HG02798 (cell line): ENCODE results near the gene GPX5.
A peak's percentile ranks its signal among the peaks of the same experiment; 100 is the strongest.
"Not testable (repeated sequence)": the region's sequence is repeated elsewhere in the genome, so short reads cannot be mapped to it uniquely, and the experiment has no call there.

Source experiments
- ATAC-seq: cut with Tn5 transposase; IDR thresholded peaks from one replicate; pipeline ENCODE4 v1.9.1; 2021; ENCODE audit warnings: mild to moderate bottlenecking; ENCODE audit not compliant: unreplicated experiment, poor library complexity

Gene GPX5, protein sequence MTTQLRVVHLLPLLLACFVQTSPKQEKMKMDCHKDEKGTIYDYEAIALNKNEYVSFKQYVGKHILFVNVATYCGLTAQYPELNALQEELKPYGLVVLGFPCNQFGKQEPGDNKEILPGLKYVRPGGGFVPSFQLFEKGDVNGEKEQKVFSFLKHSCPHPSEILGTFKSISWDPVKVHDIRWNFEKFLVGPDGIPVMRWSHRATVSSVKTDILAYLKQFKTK

DNA sequence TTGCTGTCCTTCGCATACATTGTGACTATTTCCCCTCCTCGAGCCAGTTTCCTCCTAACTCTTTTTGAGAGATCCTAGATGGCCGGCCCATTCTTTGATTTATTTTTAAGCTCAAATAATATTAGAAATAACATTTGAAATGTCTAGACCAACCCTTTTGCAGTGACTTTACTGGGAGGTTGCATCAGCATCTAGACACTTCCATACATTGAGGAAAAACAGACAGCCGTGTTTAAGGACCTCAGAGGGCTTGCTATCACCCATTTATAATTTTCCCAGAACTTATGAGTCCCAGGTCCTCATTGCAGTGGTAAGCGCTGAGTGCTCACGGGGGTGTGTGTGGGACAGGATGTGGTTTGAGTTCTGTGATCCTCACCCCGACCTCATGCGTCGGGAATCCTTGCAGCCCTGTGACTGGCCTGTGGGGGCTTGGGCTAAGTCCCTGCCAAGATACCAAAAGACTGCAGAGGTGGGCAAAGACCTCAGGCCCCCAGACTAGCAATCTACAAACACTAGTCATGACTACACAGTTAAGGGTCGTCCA, at the start of gene GPX5:
TSS of gene GPX5 (plus strand) at position 386 of the 544 bp plus-strand sequence. CDS start at position 519, 133 bp downstream.
- no peak for ATAC-seq

DNA sequence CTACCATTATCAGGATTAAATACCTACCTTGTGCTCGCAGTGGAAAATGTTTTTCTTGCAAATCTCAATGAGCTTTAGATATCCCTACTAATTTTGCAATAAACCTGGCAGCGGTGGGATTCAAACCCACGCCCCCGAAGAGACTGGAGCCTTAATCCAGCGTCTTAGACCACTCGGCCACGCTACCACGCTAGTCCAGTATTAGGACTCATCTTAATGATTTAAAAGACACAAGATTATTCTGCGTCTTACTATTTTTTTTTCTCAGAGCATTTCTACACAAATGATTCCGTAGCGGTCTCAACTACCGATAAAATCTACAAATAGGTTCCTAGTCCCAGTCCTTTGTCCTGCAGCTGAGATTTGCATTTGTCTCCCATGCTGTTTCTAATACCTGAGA, 47.2 kb upstream of the GPX5 start:
- no peak for ATAC-seq

DNA sequence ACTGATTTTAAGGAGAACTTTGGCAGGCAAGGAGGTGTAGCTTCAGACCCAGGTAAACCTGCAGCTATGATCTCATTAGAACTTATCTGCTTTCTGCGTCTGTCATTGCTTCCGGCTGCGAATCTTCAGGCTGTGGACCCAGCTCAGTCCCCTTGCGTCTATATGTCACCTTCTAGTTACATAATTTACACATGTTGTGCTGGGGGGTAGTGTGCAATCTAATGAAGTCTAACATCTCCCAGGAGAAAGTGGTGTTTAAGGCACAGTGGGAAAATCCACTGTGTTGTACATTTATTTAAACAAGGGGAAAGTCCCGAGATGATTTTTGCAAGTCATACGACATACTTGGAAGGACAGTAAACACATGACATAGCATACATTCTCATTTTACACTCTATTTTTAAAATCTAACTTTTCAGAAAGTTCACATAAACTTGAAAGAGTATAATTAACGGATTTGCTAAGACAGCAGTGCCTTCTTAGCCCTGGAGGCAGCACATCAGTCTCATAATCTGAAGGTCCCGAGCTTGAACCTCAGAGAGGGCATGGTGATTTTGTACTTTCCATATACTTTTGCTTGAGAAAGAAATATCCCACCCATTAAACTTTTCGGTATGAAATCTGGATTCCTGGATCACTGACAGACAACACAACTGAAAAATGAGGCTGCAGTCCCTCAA, 45.3 kb upstream of the GPX5 start:
- no peak for ATAC-seq

DNA sequence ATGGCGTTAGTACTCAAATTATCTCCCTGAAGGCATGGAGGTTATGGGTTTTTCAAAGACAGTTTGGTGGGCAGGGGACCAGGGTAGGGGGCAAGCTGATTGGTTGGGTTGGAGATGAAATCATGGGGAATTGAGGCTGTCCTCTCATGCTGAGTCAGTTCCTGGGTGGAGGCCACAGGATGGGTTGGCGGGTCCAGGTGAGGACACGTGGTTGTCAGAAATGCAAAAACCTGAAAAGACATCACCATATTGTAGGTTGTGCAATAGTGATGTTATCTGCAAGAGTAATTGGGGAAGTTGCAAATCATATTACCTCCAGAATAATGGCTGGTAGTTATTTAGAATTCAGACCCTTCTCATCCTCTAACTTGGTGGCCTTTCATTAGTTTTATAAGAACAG, 40.2 kb upstream of the GPX5 start:
- ATAC-seq: no peak

DNA sequence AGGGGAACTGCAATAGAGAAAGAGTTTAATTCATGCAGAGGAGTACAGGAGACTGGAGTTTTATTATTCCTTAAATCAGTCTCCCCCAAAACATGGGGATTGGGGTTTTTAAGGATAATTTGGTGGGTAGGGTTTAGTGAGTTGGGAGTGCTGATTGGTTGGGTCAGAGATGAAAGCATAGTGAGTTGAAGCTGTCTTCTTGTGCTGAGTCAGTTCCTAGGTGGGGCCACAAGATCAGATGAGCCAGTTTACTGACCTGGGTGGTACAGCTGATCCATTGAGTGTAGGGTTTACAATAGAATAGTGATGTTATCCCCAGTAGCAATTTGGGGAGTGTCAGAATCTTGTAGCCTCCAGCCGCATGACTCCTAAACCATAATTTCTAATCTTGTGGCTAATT, 39.1 kb upstream of the GPX5 start:
- ATAC-seq: no peak

DNA sequence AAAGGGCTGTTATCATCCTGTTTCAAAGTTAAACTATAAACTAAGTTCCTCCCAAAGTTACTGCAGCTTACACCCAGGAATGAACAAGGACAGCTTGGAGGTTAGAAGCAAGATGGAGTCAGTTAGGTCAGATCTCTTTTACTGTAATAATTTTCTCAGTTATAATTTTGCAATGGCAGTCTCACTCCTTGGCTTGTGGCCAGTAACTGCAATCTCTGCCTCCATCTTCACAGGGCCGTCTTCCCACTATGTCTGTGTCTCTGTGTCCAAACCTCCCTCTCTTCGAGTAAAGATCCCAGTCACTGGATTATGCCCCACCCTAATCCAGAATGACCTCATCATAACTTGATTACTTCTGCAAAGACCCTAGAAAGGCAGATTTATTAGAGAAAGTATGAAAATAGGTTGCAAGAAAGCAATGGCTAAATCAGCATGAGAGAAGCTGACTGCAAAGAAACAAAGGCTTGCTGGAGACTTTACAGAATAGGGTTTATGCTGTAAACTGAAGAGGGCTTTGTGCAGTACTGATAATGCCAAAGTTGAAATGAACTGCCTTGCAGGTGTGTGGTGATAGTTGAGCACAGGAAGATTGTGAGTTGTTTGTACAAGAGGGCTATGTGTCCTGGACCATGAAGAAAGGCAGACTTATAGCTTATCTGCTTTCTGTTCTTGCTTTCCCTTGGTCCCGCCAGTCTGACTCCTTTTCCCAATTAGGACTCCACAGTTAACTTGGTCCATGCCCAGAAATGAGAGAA, 38.5 kb upstream of the GPX5 start:
- ATAC-seq: no peak

DNA sequence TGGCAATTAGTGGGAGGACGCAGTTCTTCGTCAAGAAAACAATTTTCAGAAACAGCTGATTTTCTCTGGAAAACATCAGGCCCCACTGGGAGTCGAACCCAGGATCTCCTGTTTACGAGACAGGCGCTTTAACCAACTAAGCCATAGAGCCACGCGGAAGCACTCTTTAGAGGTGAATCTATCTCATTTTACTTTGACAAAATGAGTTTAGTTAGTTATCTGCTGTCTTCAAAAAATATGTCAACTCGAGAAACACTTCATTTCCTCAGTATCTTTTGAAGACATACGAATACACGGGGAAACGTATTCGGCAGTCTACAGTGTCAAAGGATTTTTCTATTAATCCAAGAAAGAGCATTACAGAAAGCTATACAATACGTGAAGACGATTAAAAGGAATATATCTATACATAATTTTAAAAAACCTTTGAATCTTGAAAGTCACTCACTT, 36.7 kb upstream of the GPX5 start:
- no peak for ATAC-seq

DNA sequence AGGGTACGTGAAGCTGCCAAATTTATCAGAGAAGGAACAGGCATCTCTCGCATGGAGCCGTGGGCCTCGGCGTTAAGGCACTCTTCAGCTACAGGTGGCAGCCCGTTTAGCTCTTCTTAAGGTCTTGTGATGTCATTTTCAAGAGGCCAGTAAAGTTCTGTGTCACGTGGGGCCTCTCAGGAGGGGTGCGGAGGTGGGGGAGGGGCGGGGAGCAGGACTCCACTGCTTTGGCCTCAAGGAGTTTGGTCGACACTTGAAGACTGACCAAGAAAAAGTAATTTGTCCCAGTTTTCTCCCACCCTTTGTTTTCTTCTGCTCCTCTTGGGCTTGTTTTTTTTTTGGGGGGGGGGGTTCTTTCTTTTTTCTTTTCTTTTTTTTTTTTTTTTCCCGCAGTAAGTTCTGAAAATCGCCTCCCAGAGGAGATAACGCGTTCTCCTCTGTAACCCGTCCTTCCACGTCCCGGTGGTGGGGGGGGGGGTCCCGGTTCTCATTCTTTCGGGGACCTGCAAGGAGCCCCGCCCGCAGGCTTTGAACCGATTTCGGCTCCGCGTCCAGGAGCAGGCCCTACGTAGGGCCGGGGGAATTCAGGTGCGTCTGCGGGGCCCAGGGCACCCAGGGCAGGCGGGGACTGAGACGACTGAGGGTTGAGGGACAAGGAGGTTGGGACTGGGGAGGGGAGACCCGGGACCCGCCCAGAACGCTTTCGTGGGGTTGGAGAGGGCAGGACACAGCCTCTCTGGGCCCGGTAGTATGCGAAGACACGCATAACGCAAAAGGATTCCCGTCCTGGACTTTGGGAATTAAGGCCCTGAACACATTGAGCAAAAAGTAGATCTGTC, 36.1 kb upstream of the GPX5 start:
- peak; percentile 69 for ATAC-seq

DNA sequence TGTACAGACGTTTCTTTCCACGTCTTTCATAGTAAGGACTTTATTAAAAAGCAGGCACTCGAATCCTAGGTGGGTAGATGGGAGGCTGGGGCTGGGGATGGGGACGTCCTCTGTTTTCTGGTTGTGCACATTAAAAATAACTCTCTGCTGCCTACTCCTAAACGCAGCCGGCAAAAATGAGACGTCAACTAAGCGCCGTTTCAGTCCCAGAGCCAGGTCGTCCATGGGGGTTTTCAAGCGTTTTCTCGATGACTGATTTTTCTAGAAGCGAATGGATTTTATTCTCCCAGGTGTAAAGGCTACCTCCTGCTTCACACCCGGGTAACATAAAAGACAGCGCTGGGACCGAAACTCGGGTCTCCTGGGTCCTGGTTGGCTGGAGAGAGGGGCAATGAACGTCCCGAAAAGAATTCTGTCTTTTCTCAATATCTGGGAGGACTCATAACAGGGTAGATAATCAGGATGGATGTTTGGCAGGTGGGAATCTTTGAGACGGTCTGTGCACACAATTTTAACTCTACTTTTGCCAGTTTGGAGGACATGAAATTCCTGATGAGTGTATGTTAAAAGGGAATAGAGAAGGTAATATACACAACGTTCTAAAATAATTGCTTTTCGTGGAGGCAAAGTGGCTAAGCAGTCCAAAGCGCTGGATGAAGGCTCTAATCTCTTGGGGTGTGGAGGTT, 35.3 kb upstream of the GPX5 start:
- peak; percentile 11 for ATAC-seq

DNA sequence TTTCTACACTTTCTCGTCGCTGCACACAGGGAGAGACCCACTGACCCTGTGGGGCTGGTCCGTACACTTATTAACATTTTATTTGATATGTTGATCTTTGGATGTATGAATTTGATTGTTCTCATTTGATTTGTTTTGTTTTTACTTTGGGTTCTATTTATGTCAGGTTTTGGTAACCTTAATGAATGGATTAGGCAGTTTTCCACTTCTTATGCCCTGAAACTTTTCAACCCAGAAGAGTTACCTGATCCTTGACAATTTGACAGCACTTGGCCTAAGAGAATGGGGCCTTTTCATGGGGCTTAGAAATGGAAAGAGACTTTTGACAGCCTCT, 33.7 kb upstream of the GPX5 start:
- no peak for ATAC-seq

DNA sequence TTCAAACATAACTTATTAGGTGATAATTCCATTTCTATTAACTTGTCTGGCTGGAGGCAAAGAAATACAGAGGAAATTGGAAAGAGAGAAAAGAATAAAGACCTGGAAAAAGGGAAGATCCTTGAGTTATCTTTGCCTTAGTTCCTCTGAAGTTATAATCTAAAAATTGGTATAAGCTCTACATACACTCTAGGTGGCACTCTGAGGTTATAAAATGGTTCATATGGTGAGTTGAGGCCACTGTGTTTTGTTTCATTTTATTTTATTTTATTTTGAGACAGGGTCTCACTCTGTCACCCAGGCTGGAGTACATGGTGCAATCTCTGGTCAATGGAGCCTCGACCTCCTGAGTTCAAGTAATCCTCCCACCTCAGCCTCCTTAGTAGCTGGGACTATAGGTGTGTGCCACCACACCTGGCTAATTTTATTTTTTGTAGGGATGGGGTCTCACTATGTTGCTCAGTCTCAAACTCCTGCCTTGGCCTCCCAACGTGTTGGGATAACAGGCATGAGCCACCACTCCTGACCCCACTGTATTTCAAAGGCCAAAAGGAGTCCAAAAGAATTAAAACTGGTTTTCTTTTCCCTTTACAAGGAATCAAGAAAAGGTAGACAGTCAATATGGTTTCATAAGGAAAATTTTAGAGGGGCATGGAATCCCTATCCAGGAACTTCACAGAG, 29.4 kb upstream of the GPX5 start:
- ATAC-seq: no peak

DNA sequence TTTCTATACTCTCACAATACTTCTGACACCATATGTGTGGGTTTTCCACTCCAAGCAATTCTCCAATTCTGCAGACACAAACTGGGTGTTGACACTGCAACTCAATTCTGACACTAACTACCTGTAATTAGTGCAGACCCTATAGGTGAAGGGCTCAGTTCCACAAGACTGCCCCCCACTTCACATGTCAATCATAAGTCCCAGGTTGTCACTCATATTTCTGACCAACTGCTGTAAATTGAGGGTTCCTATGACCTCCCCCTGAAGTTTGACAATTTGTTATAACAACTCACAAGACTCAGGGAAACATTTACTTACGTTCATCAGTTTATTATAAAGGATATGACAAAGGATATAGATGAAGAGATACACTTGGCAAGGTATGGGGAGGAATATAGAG, 28.4 kb upstream of the GPX5 start:
- ATAC-seq: no peak

DNA sequence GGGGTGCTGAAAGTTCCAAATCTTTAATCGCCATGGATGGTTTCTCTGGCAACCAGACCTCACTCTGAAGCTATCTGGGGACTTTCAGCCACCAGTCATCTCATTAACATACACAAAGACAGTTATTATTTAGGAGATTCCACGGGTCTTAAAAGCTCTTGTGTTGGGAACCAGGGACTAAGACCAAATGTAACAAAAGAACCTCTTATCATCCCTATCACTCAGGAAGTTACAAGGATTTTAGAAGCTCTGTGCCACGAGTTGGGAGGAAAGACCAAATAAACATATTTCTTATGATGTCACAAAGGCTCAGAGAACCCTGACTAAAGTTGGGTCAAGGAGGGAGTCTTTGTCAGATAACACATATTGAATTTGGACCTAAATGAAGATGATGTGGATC, 27.8 kb upstream of the GPX5 start:
- ATAC-seq: no peak

DNA sequence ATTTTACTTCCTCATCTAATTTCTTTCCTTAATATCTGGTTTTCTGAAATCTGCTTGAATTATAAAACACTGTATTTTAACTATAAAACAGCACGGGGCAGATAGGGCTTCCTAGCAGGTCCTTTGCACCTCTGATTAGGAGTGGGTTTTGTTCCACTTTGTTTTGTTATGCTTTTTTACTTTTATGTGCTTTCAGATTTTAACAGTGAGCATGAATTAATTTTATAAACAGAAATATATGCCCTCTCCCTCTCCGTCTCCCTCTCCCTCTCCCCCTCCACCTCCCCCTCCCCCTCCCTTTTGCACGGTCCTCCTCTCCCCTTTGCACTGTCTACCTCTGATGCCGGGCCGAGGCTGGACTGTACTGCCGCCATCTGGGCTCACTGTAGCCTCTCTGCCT, 24.4 kb upstream of the GPX5 start:
- no peak for ATAC-seq

DNA sequence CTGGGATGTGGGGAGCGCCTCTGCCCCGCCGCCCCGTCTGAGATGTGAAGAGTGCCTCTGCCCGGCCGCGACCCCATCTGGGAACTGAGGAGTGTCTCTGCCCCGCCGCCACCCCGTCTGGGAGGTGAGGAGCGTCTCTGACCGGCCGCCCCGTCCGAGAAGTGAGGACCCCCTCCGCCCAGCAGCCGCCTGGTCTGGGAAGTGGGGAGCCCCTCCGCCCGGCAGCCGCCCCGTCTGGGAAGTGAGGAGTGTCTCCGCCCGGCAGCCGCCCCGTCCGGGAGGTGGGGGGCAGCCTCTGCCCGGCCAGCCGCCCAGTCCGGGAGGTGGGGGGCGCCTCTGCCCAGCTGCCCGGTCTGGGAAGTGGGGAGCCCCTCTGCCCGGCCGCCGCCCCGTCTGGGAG, 23.5 kb upstream of the GPX5 start:
- not testable (repeated sequence) for ATAC-seq

DNA sequence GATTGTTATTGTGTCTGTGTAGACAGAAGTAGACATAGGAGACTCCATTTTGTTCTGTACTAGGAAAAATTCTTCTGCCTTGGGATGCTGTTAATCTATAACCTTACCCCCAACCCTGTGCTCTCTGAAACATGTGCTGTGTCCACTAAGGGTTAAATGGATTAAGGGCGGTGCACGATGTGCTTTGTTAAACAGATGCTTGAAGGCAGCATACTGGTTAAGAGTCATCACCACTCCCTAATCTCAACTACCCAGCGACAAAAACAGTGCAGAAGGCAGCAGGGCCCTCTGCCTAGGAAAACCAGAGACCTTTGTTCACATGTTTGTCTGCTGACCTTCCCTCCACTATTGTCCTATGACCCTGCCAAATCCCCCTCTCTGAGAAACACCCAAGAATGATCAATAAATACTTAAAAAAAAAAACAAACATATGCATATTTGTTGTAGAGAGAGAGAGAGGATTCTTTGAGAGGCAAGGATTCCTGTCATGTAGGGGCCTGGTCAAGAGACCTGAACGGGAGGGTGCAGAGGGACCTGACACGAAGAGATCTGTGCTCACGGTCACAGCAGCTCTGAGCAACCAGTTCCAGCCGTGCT, 22.9 kb upstream of the GPX5 start:
- not testable (repeated sequence) for ATAC-seq

DNA sequence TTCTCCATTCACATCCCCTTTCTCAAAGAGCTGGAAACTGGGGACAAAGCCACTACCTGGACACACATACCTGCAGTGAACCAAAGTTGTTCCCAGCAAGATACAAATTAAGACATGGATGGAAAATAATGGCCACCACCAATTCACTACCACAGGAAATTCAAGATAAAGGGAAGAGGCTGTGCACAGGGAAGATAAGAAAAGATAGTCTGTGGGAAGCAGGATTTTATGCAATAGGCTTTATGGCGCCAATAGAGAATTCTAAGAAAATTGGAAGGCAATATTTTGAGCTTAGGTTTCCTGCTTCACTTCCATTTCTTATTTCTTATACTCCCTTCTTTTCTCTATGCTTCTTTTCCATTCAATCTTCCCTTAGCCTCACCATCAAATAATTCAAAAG, 19.9 kb upstream of the GPX5 start:
- no peak for ATAC-seq

DNA sequence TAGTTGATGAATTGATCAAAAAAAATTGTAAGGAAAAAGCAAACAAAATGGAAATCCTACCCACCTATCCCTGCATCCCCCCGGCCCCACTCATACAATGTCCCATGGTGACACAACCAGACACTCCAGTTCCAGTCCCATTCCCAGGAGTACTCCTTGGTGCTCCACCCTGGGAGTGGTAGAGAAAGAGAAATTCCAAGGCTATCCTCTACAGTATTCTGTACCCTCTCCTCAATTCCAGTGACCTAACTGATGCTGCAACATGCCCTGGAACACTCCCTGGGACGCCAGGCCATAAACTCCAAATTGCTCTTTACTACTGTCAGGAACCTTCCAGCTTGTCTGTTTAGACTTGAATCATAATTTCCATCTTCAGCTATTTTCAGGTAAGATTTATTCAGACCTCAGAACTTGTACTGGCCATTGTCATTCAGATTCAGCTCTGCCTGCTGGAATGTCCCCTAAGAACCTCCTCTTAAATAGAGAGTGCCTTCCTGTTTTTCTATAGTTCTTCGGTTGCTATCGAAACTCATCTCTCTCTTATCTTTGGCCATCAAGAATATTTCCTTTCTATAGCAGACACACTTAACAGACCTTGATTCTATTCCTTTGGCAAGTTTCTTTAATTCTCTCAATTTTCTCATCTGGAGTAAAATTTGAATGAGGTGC, 18.7 kb upstream of the GPX5 start:
- no peak for ATAC-seq
